Cardiac fibroblast (primary cell): Measurements from ENCODE around the gene DRGX.

Experiments
- DNase-seq, 2 donors: peaks; one replicate each; pipeline versions ENCODE4 v3.0.0 to v3.0.0-alpha.2; 2010; ENCODE audit warnings: low read depth in 2 of 2
- H3K4me3 ChIP-seq, 2 donors: replicated peaks in 1 of 2; 1 replicate in 1 of 2; 2 replicates in 1 of 2; pipeline ENCODE4 v1.5.1; 2011; ENCODE audit warnings: low read depth in 2 of 2, low read length in 2 of 2, mild to moderate bottlenecking in 2 of 2, moderate library complexity in 1 of 2
- TF ChIP-seq, protein P1 (sequence below): IDR thresholded peaks from one replicate; pipeline ENCODE4 v1.5.1; 2011; ENCODE audit warnings: low read depth, mild to moderate bottlenecking, low read length, inconsistent platforms

Gene DRGX

GRCh38 chr10:49431426-49431825 is 35.5 kb upstream of the DRGX start:
- TF ChIP-seq, protein P1, sequence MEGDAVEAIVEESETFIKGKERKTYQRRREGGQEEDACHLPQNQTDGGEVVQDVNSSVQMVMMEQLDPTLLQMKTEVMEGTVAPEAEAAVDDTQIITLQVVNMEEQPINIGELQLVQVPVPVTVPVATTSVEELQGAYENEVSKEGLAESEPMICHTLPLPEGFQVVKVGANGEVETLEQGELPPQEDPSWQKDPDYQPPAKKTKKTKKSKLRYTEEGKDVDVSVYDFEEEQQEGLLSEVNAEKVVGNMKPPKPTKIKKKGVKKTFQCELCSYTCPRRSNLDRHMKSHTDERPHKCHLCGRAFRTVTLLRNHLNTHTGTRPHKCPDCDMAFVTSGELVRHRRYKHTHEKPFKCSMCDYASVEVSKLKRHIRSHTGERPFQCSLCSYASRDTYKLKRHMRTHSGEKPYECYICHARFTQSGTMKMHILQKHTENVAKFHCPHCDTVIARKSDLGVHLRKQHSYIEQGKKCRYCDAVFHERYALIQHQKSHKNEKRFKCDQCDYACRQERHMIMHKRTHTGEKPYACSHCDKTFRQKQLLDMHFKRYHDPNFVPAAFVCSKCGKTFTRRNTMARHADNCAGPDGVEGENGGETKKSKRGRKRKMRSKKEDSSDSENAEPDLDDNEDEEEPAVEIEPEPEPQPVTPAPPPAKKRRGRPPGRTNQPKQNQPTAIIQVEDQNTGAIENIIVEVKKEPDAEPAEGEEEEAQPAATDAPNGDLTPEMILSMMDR, result no peak
- no peak for DNase-seq
- no peak overlapping the region for H3K4me3 ChIP-seq

GRCh38 chr10:49429458-49429857 is 33.6 kb upstream of the DRGX start:
- no peak overlapping the region for H3K4me3 ChIP-seq
- TF ChIP-seq, protein P1, result no peak
- no peak for DNase-seq

DNA sequence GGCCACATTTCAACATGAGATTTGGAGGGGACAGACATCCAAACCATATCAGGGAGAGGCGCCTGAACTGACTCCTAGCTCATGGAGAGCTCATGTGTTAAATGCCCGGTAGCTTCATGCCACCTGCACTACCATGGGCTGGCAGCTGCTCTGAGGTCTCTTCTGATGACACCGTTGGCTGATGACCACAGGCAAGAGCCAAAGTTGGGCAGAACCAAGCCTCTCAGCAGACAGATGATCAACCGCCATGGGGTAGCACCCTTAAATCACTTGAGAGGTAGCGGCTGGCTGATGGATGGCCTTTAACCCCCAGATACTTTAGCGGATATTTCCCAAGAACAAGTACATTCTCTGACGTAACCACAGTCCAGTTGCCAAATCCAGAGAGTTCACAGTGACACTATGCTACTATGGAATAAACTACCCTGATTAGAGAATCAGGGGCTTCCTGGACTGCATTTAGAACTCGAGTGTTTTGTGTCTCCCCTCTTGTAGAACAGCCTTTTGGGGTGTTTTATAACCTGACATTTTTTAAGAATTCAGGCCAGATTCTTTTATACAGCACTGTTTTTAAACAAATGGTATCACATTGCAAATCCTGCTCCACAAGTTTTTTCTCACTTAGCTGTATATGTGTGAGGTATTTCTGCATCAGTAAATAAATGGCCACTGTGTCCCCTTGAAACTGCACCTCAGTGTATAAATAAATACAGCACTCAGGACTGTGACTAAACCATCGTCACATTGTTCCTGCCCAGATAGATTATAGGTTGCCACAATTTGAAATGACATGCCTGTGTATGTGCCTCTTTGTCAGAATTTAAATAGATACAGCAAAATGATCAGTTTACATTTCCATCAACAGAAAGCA is 30.8 kb upstream of the DRGX start:
- H3K4me3 ChIP-seq, result no peak overlapping the region
- TF ChIP-seq, protein P1, result no peak
- DNase-seq, result peak in 1 of 2 donors; percentile 6

GRCh38 chr10:49419005-49419404 is 23.1 kb upstream of the DRGX start:
- no peak for DNase-seq

DNA sequence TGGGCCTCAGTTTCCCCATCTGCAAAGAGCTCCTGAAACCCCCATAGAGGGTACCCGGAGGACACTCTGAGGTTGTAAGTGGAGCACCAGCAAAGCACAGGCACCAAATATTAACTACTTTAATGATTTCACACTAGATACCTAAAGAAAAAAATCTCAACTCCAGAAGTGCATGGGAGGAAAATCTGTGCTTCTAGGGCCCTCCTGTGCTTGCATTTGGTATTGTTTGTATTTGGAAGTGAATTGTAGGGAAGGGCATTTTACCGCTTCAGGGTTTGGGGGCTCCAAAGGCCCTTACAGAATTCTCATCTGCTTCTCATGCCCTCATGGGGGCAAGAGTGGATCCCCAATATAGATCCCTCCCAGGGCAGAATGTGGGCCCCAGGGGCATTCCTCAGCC is 22.4 kb upstream of the DRGX start:
- TF ChIP-seq, protein P1, result no peak
- no peak for DNase-seq
- H3K4me3 ChIP-seq, result no peak overlapping the region

More at GRCh38 chr10:49419005-49419404, 23.1 kb upstream of the DRGX start:
- no peak overlapping the region for H3K4me3 ChIP-seq
- TF ChIP-seq, protein P1, result no peak

DNA sequence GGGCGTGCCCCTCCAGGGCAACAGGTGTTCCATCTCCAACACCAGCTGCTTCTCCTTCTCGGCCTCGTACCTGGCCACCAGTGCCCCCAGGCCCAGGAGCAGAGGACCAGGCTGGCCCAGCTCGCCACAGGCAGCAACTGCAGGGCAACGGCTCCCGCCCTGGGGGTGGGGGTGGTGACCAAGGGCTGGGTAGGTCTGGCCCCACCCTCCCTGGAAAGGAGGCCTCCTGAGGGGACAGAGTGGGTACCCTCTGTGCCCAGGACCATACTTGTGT is 22.1 kb upstream of the DRGX start:
- no peak for DNase-seq
- no peak overlapping the region for H3K4me3 ChIP-seq
- TF ChIP-seq, protein P1, result no peak
